HAP-1 (cell line): ENCODE measurements around the gene ADD1.

Experiments
- DNase-seq, 2 experiments: peaks; one replicate each; pipeline ENCODE4 v3.0.0-alpha.2; 2016 to 2020; ENCODE audit warnings: low spot score in 2 of 2
- H3K27me3 ChIP-seq: fragments of 250-450 bp; sonication (Bioruptor Pico); 2 replicates; pipeline ENCODE4 v1.5.1; 2020; ENCODE audit warnings: low read depth, mild to moderate bottlenecking, moderate library complexity
- H3K36me3 ChIP-seq: fragments of 250-450 bp; sonication (Bioruptor Pico); replicated peaks from 2 replicates; pipeline ENCODE4 v1.5.1; 2020; ENCODE audit warnings: mild to moderate bottlenecking
- H3K4me1 ChIP-seq: fragments of 250-450 bp; sonication (Bioruptor Pico); 2 replicates; pipeline ENCODE4 v1.5.1; 2020; ENCODE audit warnings: mild to moderate bottlenecking
- H3K4me3 ChIP-seq: fragments of 250-450 bp; sonication (Bioruptor Pico); 2 replicates; pipeline ENCODE4 v1.5.1; 2020; ENCODE audit warnings: mild to moderate bottlenecking, moderate library complexity
- H3K9me3 ChIP-seq: fragments of 250-450 bp; sonication (Bioruptor Pico); 2 replicates; pipeline ENCODE4 v1.5.1; 2020; ENCODE audit warnings: mild to moderate bottlenecking, moderate library complexity
- in situ Hi-C: fragments of 300-500 bp; cut with MboI; formaldehyde crosslinking; loops from 3 replicates; pipeline ENCODE4 v1.14.3; 2020; ENCODE audit warnings: low sequenced_read_pairs, inconsistent platforms, mixed read lengths

ADD1 gene

GRCh38 chr4:2843263-2843940 is at the start of gene ADD1:
Gene ADD1, plus strand, starts transcription at chr4:2843844. Its CDS starts 32,072 bp downstream, at chr4:2875916.
- Histone ChIP-seq H3K4me1 (peaks cover 9% of the 10 kb centered on the region), H3K9me3 (no peaks in the 10 kb centered on the region), H3K27me3 (no peaks in the 10 kb centered on the region), H3K36me3 (no peaks in the 10 kb centered on the region), H3K4me3 (peak within 1 kb of the TSS; percentile 76)
- in situ Hi-C loops: no loop called here
- peak; percentile 76 to 93 for DNase-seq

- Histone ChIP-seq H3K4me3 (no peak overlapping the region), H3K4me1 (peaks cover 5% of the 10 kb centered on the region; the same call in 1 of the 2 replicates), H3K36me3 (no peaks in the 10 kb centered on the region), H3K9me3 (no peaks in the 10 kb centered on the region), H3K27me3 (no peaks in the 10 kb centered on the region)
- in situ Hi-C loops: no loop called here
- DNase-seq: no peak
These were observed 49.0 kb upstream of the ADD1 start for GRCh38 chr4:2794486-2795299.

- no peaks in the 10 kb centered on the region for H3K36me3 ChIP-seq
- no peak overlapping the region for H3K4me3 ChIP-seq
- DNase-seq: no peak
These were observed 48.2 kb upstream of the ADD1 start for GRCh38 chr4:2795300-2795892.

GRCh38 chr4:2795893-2796848 is 47.5 kb upstream of the ADD1 start:
- Histone ChIP-seq H3K4me1 (peaks cover 5% of the 10 kb centered on the region; the same call in 1 of the 2 replicates), H3K4me3 (no peak overlapping the region), H3K9me3 (no peaks in the 10 kb centered on the region), H3K36me3 (no peaks in the 10 kb centered on the region), H3K27me3 (no peaks in the 10 kb centered on the region)
- in situ Hi-C loops: no loop called here
- DNase-seq: peak in 1 of 2 experiments; percentile 6

More at GRCh38 chr4:2795300-2795892, 48.2 kb upstream of the ADD1 start:
- H3K4me1 ChIP-seq: peaks cover 5% of the 10 kb centered on the region; the same call in 1 of the 2 replicates
- H3K27me3 ChIP-seq: no peaks in the 10 kb centered on the region
- in situ Hi-C loops: no loop called here
- no peaks in the 10 kb centered on the region for H3K9me3 ChIP-seq

GRCh38 chr4:2796849-2797544 is 46.6 kb upstream of the ADD1 start:
- no peaks in the 10 kb centered on the region for H3K27me3 ChIP-seq
- H3K4me1 ChIP-seq: peaks cover 5% of the 10 kb centered on the region; the same call in 1 of the 2 replicates
- H3K36me3 ChIP-seq: no peaks in the 10 kb centered on the region
- H3K4me3 ChIP-seq: no peak overlapping the region
- H3K9me3 ChIP-seq: no peaks in the 10 kb centered on the region
- DNase-seq: no peak
- in situ Hi-C loops: no loop called here

GRCh38 chr4:2797545-2798305 is 45.9 kb upstream of the ADD1 start:
- Histone ChIP-seq H3K4me1 (peaks cover 5% of the 10 kb centered on the region; the same call in 1 of the 2 replicates), H3K9me3 (no peaks in the 10 kb centered on the region), H3K4me3 (no peak overlapping the region), H3K36me3 (no peaks in the 10 kb centered on the region), H3K27me3 (no peaks in the 10 kb centered on the region)
- DNase-seq: no peak
- in situ Hi-C loops: no loop called here

- Histone ChIP-seq H3K36me3 (no peaks in the 10 kb centered on the region), H3K9me3 (no peaks in the 10 kb centered on the region), H3K27me3 (no peaks in the 10 kb centered on the region), H3K4me1 (peaks cover 4% of the 10 kb centered on the region; the same call in 1 of the 2 replicates), H3K4me3 (no peak overlapping the region)
- in situ Hi-C loops: no loop called here
- DNase-seq: peak in 1 of 2 experiments; percentile 4
These were observed 45.0 kb upstream of the ADD1 start for GRCh38 chr4:2798399-2799223.

GRCh38 chr4:2799224-2799911 is 44.3 kb upstream of the ADD1 start:
- Histone ChIP-seq H3K36me3 (no peaks in the 10 kb centered on the region), H3K9me3 (no peaks in the 10 kb centered on the region), H3K27me3 (no peaks in the 10 kb centered on the region), H3K4me1 (no peaks in the 10 kb centered on the region), H3K4me3 (no peak overlapping the region)
- in situ Hi-C loops: no loop called here
- peak in 1 of 2 experiments; percentile 4 for DNase-seq

GRCh38 chr4:2799971-2800690 is 43.5 kb upstream of the ADD1 start:
- no peak for DNase-seq
- Histone ChIP-seq H3K9me3 (no peaks in the 10 kb centered on the region), H3K27me3 (no peaks in the 10 kb centered on the region), H3K4me1 (no peaks in the 10 kb centered on the region), H3K4me3 (no peak overlapping the region), H3K36me3 (no peaks in the 10 kb centered on the region)
- in situ Hi-C loops: no loop called here

- Histone ChIP-seq H3K9me3 (no peaks in the 10 kb centered on the region), H3K36me3 (no peaks in the 10 kb centered on the region), H3K4me3 (no peak overlapping the region), H3K27me3 (no peaks in the 10 kb centered on the region), H3K4me1 (no peaks in the 10 kb centered on the region)
- peak in 1 of 2 experiments; percentile 50 for DNase-seq
- in situ Hi-C loops: no loop called here
These were observed 42.7 kb upstream of the ADD1 start for GRCh38 chr4:2800691-2801596.
